ENCODE data around the gene ZFP14.
"Not testable (repeated sequence)": the region's sequence is repeated elsewhere in the genome, so short reads cannot be mapped to it uniquely, and the experiment has no call there.

ZFP14 gene

GRCh38 chr19:36292317-36292716, 86.7 kb downstream of the ZFP14 start:
- not testable (repeated sequence) for H3K4me1 ChIP-seq (ENCODE audit: low read length); H3K4me3 ChIP-seq (ENCODE audit: low read length); H3K27ac ChIP-seq (ENCODE audit: low read length); H3K9ac ChIP-seq (ENCODE audit: low read length); H4K20me1 ChIP-seq (ENCODE audit: insufficient read depth, low read length); H2AFZ ChIP-seq (ENCODE audit: low read depth, low read length); H3K27me3 ChIP-seq (ENCODE audit: low read depth, low read length); H3K9me3 ChIP-seq (ENCODE audit: insufficient read depth, low read length); H3K36me3 ChIP-seq (replicated peaks; ENCODE audit: low read depth, low read length); H3K79me2 ChIP-seq (ENCODE audit: low read length); H3K4me2 ChIP-seq (ENCODE audit: low read length)

Data from OCI-LY3 (cell line).